Lower leg skin (tissue), 4 donors: Measurements from ENCODE around the gene TENM4. TPM values are rescaled to one million over a fixed set of nuclear protein-coding genes. Genes with fewer than 3 reads are reported as not detected.

Experiments
- DNase-seq, 2 donors: peaks; one replicate each; pipeline ENCODE4 v3.0.0-alpha.2; 2019; ENCODE audit warnings: low spot score in 2 of 2
- H3K4me3 ChIP-seq: fragments of 200-600 bp; sonication (generic); 2 replicates; pipeline ENCODE4 v1.5.1; 2017; ENCODE audit warnings: mild to moderate bottlenecking, low read depth; ENCODE audit not compliant: poor library complexity, severe bottlenecking
- POLR2A ChIP-seq, 2 donors: fragments of 450-650 bp; IDR thresholded peaks; one replicate each; pipeline ENCODE4 v1.6.1; 2016 to 2017; ENCODE audit warnings: antibody characterized with exemption in 2 of 2, mild to moderate bottlenecking in 1 of 2, moderate library complexity in 1 of 2
- WGBS, 2 donors: methylation state at CpG; one replicate each; pipeline ENCODE4 v1.1.5; 2018; 5-methylcytosine and 5-hydroxymethylcytosine counted together
- intact Hi-C: fragments of 100-400 bp; cut with DNase I; formaldehyde crosslinking; loops from one replicate; pipeline ENCODE4 v1.15.0; 2023; ENCODE audit warnings: low total_unique reads
- total RNA-seq, 4 donors: library from RNA; depleted of rRNA; stranded (reverse); fragments of >200 nt; gene quantifications; one replicate each; pipeline ENCODE4 v1.1.0, GENCODE V29; 2016
- TF ChIP-seq, protein P1 (sequence below), 3 donors: fragments of 450-650 bp; IDR thresholded peaks; one replicate each; pipeline ENCODE4 v1.5.1; 2016; ENCODE audit warnings: antibody characterized with exemption in 3 of 3, mild to moderate bottlenecking in 3 of 3, moderate library complexity in 2 of 3

Gene TENM4
- total RNA-seq, 4 donors from 2014 or later: 34.4 to 41.1 (median 36.6) TPM

DNA sequence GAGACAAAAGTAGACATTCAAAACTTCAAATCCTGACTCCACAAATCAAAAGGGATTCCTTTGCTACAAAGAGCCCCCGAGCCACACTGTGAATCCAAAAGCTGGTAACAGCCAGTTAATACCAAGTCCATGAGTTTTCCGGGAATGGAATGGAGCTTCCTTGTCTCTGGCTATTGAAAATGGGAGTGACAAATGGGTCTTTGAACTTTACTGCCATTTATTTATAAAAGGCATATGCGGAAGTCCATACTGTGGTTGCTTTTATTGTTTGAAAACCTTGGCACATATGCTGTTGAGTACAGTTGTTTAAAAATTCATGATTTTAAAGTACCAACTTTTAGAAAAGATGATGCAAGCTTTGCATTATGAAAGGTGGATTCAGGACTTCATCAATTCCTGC, 659.9 kb downstream of the TENM4 start:
- no peak overlapping the region for H3K4me3 ChIP-seq
- TF ChIP-seq, protein P1, sequence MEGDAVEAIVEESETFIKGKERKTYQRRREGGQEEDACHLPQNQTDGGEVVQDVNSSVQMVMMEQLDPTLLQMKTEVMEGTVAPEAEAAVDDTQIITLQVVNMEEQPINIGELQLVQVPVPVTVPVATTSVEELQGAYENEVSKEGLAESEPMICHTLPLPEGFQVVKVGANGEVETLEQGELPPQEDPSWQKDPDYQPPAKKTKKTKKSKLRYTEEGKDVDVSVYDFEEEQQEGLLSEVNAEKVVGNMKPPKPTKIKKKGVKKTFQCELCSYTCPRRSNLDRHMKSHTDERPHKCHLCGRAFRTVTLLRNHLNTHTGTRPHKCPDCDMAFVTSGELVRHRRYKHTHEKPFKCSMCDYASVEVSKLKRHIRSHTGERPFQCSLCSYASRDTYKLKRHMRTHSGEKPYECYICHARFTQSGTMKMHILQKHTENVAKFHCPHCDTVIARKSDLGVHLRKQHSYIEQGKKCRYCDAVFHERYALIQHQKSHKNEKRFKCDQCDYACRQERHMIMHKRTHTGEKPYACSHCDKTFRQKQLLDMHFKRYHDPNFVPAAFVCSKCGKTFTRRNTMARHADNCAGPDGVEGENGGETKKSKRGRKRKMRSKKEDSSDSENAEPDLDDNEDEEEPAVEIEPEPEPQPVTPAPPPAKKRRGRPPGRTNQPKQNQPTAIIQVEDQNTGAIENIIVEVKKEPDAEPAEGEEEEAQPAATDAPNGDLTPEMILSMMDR (IDR thresholded peaks at IDR 0.05): no peak
- TF ChIP-seq POLR2A (IDR thresholded peaks at IDR 0.05): no peak
- intact Hi-C loops: no loop called here
- no peak for DNase-seq
- 85 to 92% methylated on average over 3 of the region's 3 CpGs for WGBS, 2 donors

DNA sequence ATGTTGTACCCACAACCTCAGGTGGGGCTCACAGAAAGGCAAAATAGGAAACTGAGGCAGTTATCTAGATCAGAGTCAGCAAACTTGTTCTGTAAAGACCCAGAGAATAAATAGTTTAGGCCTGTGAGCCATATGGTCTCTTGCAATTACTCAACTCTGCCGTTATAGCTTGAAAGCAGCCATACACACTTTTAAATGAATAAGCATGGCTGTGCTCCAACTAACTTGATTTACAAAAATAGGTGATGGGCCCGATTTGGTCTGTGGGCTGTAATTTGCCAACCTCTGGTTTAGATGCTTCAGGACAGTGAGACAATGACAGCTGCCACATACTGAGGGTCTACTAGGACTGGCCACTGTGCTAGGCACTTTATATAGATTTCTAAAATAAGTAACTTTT, 667.3 kb downstream of the TENM4 start:
- 63 to 68% methylated on average over 2 of the region's 2 CpGs for WGBS, 2 donors
- DNase-seq: no peak
- TF ChIP-seq POLR2A (IDR thresholded peaks at IDR 0.05): no peak
- TF ChIP-seq, protein P1 (IDR thresholded peaks at IDR 0.05): no peak
- intact Hi-C loops: no loop called here
- no peak overlapping the region for H3K4me3 ChIP-seq

- TF ChIP-seq, protein P1 (IDR thresholded peaks at IDR 0.05): no peak
- TF ChIP-seq POLR2A (IDR thresholded peaks at IDR 0.05): no peak
- no peak overlapping the region for H3K4me3 ChIP-seq
- intact Hi-C loops: no loop called here
- no peak for DNase-seq
- 74 to 76% methylated on average over 5 of the region's 5 CpGs for WGBS, 2 donors
Measured at GRCh38 chr11:78773077-78773476, 667.8 kb downstream of the TENM4 start.

DNA sequence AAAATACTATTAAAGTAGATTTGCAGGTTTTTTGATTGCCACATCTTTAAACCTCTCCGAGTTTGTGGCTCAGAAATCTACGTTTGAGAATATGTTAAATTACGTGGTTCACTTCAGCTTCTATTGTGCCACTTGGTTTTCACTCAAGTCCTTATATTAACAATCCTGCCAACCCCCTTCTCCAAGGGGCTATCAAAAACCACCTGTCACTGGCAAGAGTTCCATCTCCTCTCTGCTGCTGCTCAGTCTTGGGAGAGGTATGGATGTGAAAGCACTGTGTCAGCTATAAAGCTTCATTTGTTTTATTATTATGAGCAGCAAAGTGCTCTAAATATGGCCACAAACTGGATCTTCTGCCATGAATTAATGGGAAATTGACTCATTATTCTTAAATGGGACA, 668.6 kb downstream of the TENM4 start:
- intact Hi-C loops: no loop called here
- 90 to 96% methylated on average over 3 of the region's 3 CpGs for WGBS, 2 donors

GRCh38 chr11:78770931-78771330, 669.9 kb downstream of the TENM4 start:
- no peak for DNase-seq
- no peak for TF ChIP-seq POLR2A (IDR thresholded peaks at IDR 0.05)
- TF ChIP-seq, protein P1 (IDR thresholded peaks at IDR 0.05): no peak
- WGBS, 2 donors: 92 to 100% methylated on average over 6 of the region's 6 CpGs

More for the DNA sequence above, 668.6 kb downstream of the TENM4 start:
- no peak for TF ChIP-seq POLR2A (IDR thresholded peaks at IDR 0.05)
- TF ChIP-seq, protein P1 (IDR thresholded peaks at IDR 0.05): no peak
- DNase-seq: no peak
- no peak overlapping the region for H3K4me3 ChIP-seq

GRCh38 chr11:78768971-78769370, 671.9 kb downstream of the TENM4 start:
- DNase-seq: no peak
- H3K4me3 ChIP-seq: no peak overlapping the region
- TF ChIP-seq, protein P1 (IDR thresholded peaks at IDR 0.05): no peak
- no peak for TF ChIP-seq POLR2A (IDR thresholded peaks at IDR 0.05)
- intact Hi-C loops: no loop called here
- 85 to 89% methylated on average over 5 of the region's 5 CpGs for WGBS, 2 donors

More at GRCh38 chr11:78770931-78771330, 669.9 kb downstream of the TENM4 start:
- intact Hi-C loops: no loop called here
- H3K4me3 ChIP-seq: no peak overlapping the region
